Fibroblast of mammary gland (primary cell): ENCODE measurements around the gene AACS.

Experiments
- DNase-seq: peaks from one replicate; pipeline ENCODE4 v3.0.0-alpha.2; 2010; ENCODE audit warnings: low read depth
- H3K4me3 ChIP-seq: 2 replicates; pipeline ENCODE4 v1.5.1; 2011; ENCODE audit warnings: low read depth, mild to moderate bottlenecking, low read length, moderate library complexity; ENCODE audit not compliant: control insufficient read depth
- TF ChIP-seq, protein P1 (sequence below): conservative IDR thresholded peaks from 2 replicates; pipeline ENCODE4 v1.5.1; 2011; ENCODE audit warnings: low read depth, low read length, inconsistent platforms; ENCODE audit not compliant: control insufficient read depth, insufficient read depth

AACS gene

GRCh38 chr12:125148316-125148715 is 83.1 kb downstream of the AACS start:
- DNase-seq: no peak
- TF ChIP-seq, protein P1, sequence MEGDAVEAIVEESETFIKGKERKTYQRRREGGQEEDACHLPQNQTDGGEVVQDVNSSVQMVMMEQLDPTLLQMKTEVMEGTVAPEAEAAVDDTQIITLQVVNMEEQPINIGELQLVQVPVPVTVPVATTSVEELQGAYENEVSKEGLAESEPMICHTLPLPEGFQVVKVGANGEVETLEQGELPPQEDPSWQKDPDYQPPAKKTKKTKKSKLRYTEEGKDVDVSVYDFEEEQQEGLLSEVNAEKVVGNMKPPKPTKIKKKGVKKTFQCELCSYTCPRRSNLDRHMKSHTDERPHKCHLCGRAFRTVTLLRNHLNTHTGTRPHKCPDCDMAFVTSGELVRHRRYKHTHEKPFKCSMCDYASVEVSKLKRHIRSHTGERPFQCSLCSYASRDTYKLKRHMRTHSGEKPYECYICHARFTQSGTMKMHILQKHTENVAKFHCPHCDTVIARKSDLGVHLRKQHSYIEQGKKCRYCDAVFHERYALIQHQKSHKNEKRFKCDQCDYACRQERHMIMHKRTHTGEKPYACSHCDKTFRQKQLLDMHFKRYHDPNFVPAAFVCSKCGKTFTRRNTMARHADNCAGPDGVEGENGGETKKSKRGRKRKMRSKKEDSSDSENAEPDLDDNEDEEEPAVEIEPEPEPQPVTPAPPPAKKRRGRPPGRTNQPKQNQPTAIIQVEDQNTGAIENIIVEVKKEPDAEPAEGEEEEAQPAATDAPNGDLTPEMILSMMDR: no peak
- no peak overlapping the region for H3K4me3 ChIP-seq

- no peak overlapping the region for H3K4me3 ChIP-seq
- TF ChIP-seq, protein P1: no peak
- DNase-seq: no peak
These were observed 84.2 kb downstream of the AACS start for GRCh38 chr12:125149160-125150108.

DNA sequence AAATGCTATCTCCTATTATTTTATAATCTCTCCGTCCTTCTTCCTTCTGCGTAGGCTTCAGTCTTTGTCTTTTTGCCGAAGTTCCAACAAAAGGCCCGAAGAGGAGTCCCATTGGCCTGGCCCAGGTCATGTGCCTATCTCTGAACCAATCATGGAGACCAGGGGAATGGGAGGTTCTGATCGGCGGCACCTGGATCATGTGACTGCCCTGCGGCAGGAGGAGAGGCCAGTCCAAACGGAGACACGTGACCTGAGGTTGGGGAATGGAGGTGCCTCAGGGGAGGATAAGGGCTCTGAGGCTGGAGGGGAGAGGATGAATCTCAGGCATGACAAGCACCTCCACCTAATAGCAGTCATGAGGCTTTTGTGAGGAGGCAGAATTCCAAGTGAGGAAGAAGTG is 86.0 kb downstream of the AACS start:
- H3K4me3 ChIP-seq: no peak overlapping the region
- TF ChIP-seq, protein P1: no peak
- no peak for DNase-seq

- DNase-seq: no peak
- H3K4me3 ChIP-seq: no peak overlapping the region
- TF ChIP-seq, protein P1: no peak
These were observed 87.2 kb downstream of the AACS start for GRCh38 chr12:125152463-125152862.

- no peak overlapping the region for H3K4me3 ChIP-seq
- DNase-seq: no peak
- TF ChIP-seq, protein P1: no peak
These were observed 90.1 kb downstream of the AACS start for GRCh38 chr12:125155366-125155765.

- TF ChIP-seq, protein P1: no peak
- no peak for DNase-seq
- H3K4me3 ChIP-seq: no peak overlapping the region
These were observed 91.9 kb downstream of the AACS start for GRCh38 chr12:125157177-125157576.
